NCI-H82 treated with DMSO at 0.1 percent for 48 hours (cell line): ENCODE data around the gene ARHGEF17.

Experiments used
- DNase-seq: peaks from one replicate; lab custom pipeline; 2025; ENCODE audit not compliant: unreplicated experiment; lab: John Stamatoyannopoulos, UW

ARHGEF17 gene

DNA sequence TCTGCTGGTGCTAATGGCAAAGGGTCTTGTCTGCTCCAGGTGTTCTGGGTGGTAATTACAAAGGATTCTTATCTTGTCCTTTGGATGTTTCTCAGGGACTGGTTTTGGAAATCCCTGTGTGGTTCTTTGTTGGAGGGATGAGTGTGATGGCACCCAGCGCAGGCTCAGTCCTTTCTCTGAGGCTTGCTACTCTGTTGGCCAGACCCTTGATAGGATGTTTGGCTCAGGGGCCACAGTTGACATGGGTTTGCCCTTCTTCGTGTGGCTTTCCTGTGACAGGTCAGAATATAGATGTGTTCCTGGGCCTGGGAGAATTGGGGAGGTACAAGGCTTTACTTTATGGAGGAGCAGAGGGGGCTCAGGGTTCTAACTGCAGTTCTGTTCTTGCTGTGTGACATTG is 4.0 kb downstream of the ARHGEF17 start:
- no peak for DNase-seq

GRCh38 chr11:73312851-73313327 is 4.8 kb downstream of the ARHGEF17 start:
- no peak for DNase-seq

GRCh38 chr11:73313652-73314051 is 5.6 kb downstream of the ARHGEF17 start:
- DNase-seq = no peak

DNA sequence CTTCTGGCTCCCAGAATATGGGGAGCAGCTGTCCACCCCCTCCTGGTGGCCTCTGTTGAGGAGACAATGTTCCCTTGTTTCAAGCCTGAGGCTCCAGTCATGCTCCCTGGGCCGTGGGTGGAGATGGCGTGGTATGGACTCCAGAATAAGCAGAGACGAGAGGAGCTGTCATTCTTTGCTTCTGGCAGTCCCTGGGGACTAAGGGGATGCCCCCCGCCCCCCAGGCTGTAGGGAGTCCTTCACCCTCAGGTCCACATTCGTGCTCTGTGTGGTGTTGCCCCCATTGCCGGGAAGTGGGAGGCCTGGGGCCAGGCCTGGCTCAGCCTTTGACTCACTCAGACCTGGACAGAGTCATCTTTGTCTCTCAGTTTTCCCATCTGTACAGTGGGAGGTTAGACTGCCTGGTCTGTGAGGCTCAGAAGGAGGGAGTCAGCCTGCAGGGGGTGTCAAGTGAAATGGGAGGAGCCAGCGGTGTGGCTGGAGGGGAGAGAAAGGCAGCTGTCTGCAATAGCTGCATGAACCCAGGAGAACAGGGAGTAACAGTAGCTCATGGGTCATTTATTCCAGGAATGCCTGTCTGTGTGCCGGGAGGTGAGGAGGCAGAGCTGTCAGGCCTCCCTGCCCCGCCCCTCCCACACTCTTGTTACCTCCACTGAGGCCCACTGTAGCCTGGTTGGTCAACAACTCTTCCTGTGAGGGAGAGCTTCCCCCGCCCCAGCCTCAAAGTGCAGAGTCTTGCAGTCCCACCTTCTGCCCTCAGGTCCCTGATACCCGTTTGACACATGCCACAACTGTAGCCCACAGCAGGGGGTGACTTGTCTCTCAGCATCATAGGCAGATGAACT is 6.3 kb downstream of the ARHGEF17 start:
- no peak for DNase-seq

DNA sequence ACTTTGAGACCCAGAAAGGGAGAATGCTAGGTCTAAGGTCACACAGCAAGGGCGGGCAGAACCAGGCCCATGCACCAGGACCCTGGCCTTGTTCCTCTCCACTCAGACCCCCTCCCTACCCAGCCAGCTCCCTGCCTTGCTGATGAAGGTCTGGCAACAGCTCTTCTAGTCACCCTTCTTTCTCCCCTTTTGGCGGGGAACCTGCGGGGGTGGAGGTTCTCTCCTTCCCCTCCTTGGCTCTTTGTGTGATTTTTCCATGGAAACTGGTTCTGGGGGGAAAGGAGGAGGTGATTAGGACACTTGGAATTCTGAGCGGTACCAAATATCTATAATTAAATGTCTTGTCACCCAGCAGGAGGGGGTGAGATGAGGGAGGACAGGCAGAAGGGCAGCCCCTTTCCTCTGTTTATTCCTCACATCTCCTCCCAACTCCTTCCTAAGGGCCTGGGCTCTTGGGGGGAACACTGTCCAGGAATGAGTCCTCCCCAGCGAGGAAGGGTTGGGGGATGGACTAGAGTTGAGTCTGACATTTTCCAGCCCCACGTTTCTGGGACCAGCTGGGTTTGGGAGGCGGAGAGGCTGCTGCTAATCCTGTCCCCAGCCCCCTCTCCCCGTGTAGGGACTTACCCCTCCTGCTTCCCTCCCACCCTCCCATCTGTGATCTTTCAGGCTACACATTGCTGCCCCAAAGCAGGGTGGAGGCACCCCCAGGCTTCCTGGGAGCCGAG is 7.4 kb downstream of the ARHGEF17 start:
- DNase-seq = peak; percentile 57

- DNase-seq = no peak
Measured at GRCh38 chr11:73316422-73316821, 8.3 kb downstream of the ARHGEF17 start.

- DNase-seq = no peak
Measured at GRCh38 chr11:73317373-73317772, 9.3 kb downstream of the ARHGEF17 start.

GRCh38 chr11:73317803-73318202 is 9.7 kb downstream of the ARHGEF17 start:
- DNase-seq = no peak

GRCh38 chr11:73318501-73319011 is 10.5 kb downstream of the ARHGEF17 start:
- DNase-seq = no peak

GRCh38 chr11:73320763-73321603 is 12.9 kb downstream of the ARHGEF17 start:
- DNase-seq = no peak

- no peak for DNase-seq
Measured at GRCh38 chr11:73321604-73322381, 13.7 kb downstream of the ARHGEF17 start.

GRCh38 chr11:73322382-73323306 is 14.6 kb downstream of the ARHGEF17 start:
- DNase-seq = no peak

- no peak for DNase-seq
Measured at GRCh38 chr11:73323464-73323863, 15.4 kb downstream of the ARHGEF17 start.

DNA sequence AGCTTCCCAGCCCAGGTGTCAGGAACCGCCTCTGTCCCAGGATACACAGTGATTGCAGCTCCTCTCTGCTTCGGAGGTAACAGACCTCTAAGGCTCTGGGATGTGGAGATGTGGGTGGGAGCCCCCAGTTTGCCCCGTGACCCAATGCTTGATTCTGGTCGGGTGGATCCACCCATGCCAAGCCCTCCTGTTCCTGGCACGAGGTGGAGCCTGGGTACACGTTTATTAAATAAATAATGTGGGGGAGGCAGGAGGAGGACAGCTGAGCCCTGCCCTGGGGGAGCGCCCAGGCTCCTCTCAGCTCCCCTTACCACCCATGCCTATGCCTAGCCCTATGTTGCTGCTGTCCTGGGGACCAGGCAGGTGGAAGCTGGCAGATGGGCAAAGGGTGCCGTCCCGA is 16.0 kb downstream of the ARHGEF17 start:
- DNase-seq = no peak

DNA sequence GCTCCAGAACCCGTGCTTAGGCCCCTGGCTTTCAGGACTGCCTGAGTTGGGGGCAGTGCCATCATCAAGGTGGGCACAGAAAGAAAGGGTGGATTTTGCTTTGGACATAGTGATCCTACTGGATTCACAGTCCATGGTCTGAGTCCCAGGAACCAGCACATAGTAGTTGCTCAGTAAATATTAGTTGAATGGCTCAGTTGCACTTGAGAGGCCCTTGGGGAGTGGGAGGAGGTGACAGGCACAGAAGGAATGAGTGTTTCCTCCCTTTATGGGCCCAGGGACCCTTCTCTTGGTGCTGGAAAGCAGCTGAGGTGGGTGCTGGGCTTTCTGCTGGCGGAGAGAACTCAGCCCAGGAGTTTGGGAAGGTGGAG is 16.6 kb downstream of the ARHGEF17 start:
- no peak for DNase-seq

DNA sequence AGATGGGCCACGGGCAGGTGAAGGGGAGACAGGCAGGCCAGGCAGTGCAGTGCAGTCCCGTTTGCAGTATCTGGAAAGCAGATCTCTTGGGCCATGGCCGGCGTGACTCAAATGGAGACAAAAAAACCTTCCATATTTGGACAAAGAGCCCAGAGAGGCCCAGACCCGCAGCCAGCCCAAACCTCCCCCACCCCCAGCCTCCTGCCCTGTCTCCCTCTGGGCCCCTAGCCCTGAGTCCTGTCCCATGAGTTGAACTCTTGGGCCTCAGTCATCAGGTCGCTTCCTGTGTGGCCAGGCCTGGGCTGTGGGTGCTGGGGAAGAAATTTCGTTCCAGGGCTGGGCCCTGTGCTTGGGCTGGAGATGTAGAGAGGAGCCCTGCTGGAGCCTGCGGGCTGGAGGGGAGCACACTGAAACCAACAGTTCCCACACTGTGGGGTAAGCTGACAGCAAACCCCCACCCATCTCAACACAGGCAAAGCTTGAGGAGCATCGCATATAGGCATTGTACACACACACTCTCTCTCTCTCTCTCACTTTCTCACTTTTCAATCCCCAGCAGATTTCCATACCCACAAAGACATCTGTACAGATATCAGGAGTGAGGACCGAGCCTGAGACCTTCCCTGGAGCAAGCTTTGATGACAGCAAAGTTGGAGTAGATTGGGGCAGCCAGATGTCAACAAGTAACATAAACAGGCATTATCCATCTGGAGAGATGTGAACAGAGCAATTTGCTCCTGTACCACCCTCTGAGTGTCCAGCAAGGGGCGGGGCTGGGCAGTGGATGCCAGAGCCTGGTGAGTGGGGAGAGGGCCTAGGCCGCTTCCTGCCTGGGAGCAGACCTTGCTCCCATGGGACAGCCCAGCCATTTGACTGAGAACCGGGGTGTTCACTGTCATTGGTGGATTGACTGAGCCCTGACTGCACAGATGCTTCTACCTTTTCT is 17.2 kb downstream of the ARHGEF17 start:
- peak; percentile 41 for DNase-seq

GRCh38 chr11:73326929-73327811 is 19.1 kb downstream of the ARHGEF17 start:
- no peak for DNase-seq
